Aorta (tissue), 5 donors: ENCODE results near the gene HAPLN3. TPM values are rescaled to one million over a fixed set of nuclear protein-coding genes. Genes with fewer than 3 reads are reported as not detected.
"Not testable (repeated sequence)": the region's sequence is repeated elsewhere in the genome, so short reads cannot be mapped to it uniquely, and the experiment has no call there.

Source experiments
- ATAC-seq: fragments of 200-7000 bp; cut with Tn5 transposase; one replicate; pipeline ENCODE4 v1.9.1; 2022; ENCODE audit warnings: moderate library complexity; ENCODE audit not compliant: low FRiP score
- DNase-seq, 2 donors: peaks; one replicate each; pipeline ENCODE4 v3.0.0-alpha.2; 2020
- H3K27ac ChIP-seq, 2 donors: one replicate each; pipeline ENCODE4 v1.5.1; 2013; ENCODE audit warnings: low read length in 2 of 2, mild to moderate bottlenecking in 2 of 2, moderate library complexity in 2 of 2, control low read depth in 1 of 2, inconsistent platforms in 1 of 2, low read depth in 1 of 2
- H3K27me3 ChIP-seq, 2 donors: one replicate each; pipeline ENCODE4 v1.6.1; 2013; ENCODE audit warnings: control low read depth in 1 of 2, low read length in 1 of 2, mild to moderate bottlenecking in 1 of 2, moderate library complexity in 1 of 2; ENCODE audit not compliant: insufficient read depth in 2 of 2, control insufficient read depth in 1 of 2
- H3K36me3 ChIP-seq, 2 donors: one replicate each; pipeline ENCODE4 v1.6.1; 2013; ENCODE audit warnings: control low read depth in 1 of 2, low read length in 1 of 2, mild to moderate bottlenecking in 1 of 2; ENCODE audit not compliant: insufficient read depth in 2 of 2, control insufficient read depth in 1 of 2
- H3K4me1 ChIP-seq, 2 donors: one replicate each; pipeline ENCODE4 v1.6.1; 2013; ENCODE audit warnings: low read length in 2 of 2, control low read depth in 1 of 2, mild to moderate bottlenecking in 1 of 2, moderate library complexity in 1 of 2; ENCODE audit not compliant: insufficient read depth in 2 of 2, control insufficient read depth in 1 of 2
- H3K4me3 ChIP-seq, 2 donors: one replicate each; pipeline ENCODE4 v1.5.1; 2013; ENCODE audit warnings: low read length in 2 of 2, control low read depth in 1 of 2, mild to moderate bottlenecking in 1 of 2
- H3K9me3 ChIP-seq: one replicate; pipeline ENCODE4 v1.6.1; 2013; ENCODE audit warnings: mild to moderate bottlenecking, low read length; ENCODE audit not compliant: control insufficient read depth
- WGBS, 2 donors: extraction: QIAGEN DNeasy Blood & Tissue Kit; methylation state at CpG; one replicate each; pipeline ENCODE4 v1.1.7; 2013; 5-methylcytosine and 5-hydroxymethylcytosine counted together
- intact Hi-C, 2 donors: fragments of 100-400 bp; cut with DNase I; formaldehyde crosslinking; loops; one replicate each; pipeline versions ENCODE4 v1.14.2 to v1.15.0; 2022
- polyA plus RNA-seq, 2 donors: library from polyadenylated mRNA; stranded (reverse); fragments of 200-250 nt; gene quantifications; one replicate each; pipeline ENCODE4 v1.2.3, GENCODE V29; 2013
- total RNA-seq, 2 donors: library from RNA; stranded (reverse); fragmentation: NEBNext Ultra II Directional; extraction: Animal tissue kit (Norgen Biotek cat#: 25700); gene quantifications; one replicate each; pipeline ENCODE4 v1.2.1, GENCODE V29; 2021
- donor health status: healthy with polysubstance abuse.
- donor health status: Bipolar disorder and iron deficiency.
- donor health status: DM: no; HTN: no; CAD: no.
- donor health status: DM: no; HTN: no; CAD: no.
- donor health status: DM: yes; HTN: yes; CAD: no.

HAPLN3 gene
- total and polyA plus RNA-seq, 4 donors, result 14.4 to 99.4 (median 81.1) TPM

GRCh38 chr15:88930579-88930978, 35.2 kb upstream of the HAPLN3 start:
- 89 to 94% methylated on average over 2 of the region's 2 CpGs for WGBS, 2 donors
- H3K4me3 ChIP-seq, result no peak overlapping the region
- no peaks in the 10 kb centered on the region for H3K27me3 ChIP-seq
- H3K27ac ChIP-seq, result no peak overlapping the region
- DNase-seq (no peak), ATAC-seq (no peak)
- intact Hi-C loops, result no loop called here
- H3K4me1 ChIP-seq, result no peaks in the 10 kb centered on the region
- no peaks in the 10 kb centered on the region for H3K9me3 ChIP-seq
- no peaks in the 10 kb centered on the region for H3K36me3 ChIP-seq

- 71 to 76% methylated on average over 3 of the region's 3 CpGs for WGBS, 2 donors
- intact Hi-C loops, result loop anchor here in 1 of 2 donors (10.0 kb wide), 1 partner anchor 45 kb away; no protein-coding TSS in a partner anchor
- H3K27me3 ChIP-seq, H3K4me1 ChIP-seq, H3K9me3 ChIP-seq, H3K36me3 ChIP-seq, ATAC-seq, H3K4me3 ChIP-seq, H3K27ac ChIP-seq, DNase-seq: not testable (repeated sequence)
Measured at GRCh38 chr15:88929358-88930098, 34.2 kb upstream of the HAPLN3 start.

GRCh38 chr15:88928192-88928591, 32.8 kb upstream of the HAPLN3 start:
- not testable (repeated sequence) for DNase-seq, H3K27me3 ChIP-seq, H3K27ac ChIP-seq, ATAC-seq, H3K4me3 ChIP-seq, H3K9me3 ChIP-seq, H3K4me1 ChIP-seq, H3K36me3 ChIP-seq
- intact Hi-C loops, result loop anchor here in 1 of 2 donors (10.0 kb wide), 1 partner anchor 47 kb away; no protein-coding TSS in a partner anchor

GRCh38 chr15:88925648-88926047, 30.3 kb upstream of the HAPLN3 start:
- not testable (repeated sequence) for H3K4me3 ChIP-seq, H3K9me3 ChIP-seq, H3K27me3 ChIP-seq, H3K4me1 ChIP-seq, DNase-seq, H3K36me3 ChIP-seq, ATAC-seq, H3K27ac ChIP-seq
- 59 to 62% methylated on average over 2 of the region's 2 CpGs for WGBS, 2 donors
- intact Hi-C loops, result loop anchor here in 1 of 2 donors (10.0 kb wide), 1 partner anchor 49 kb away; no protein-coding TSS in a partner anchor

GRCh38 chr15:88920892-88921435, 25.6 kb upstream of the HAPLN3 start:
- H3K36me3 ChIP-seq, H3K9me3 ChIP-seq, ATAC-seq, H3K4me3 ChIP-seq, H3K27me3 ChIP-seq, H3K4me1 ChIP-seq, DNase-seq: not testable (repeated sequence)
- intact Hi-C loops, result loop anchor here in 1 of 2 donors (10.0 kb wide), 1 partner anchor 54 kb away; no protein-coding TSS in a partner anchor
- peak overlapping the region in 1 of 2 donors; percentile 17 for H3K27ac ChIP-seq
- WGBS, 2 donors, result 67 to 74% methylated on average over 12 of the region's 12 CpGs

GRCh38 chr15:88920186-88920891, 25.0 kb upstream of the HAPLN3 start:
- Histone ChIP-seq H3K4me1 (no peaks in the 10 kb centered on the region), H3K27me3 (no peaks in the 10 kb centered on the region), H3K27ac (no peak overlapping the region), H3K36me3 (no peaks in the 10 kb centered on the region), H3K9me3 (no peaks in the 10 kb centered on the region), H3K4me3 (no peak overlapping the region)
- WGBS, 2 donors, result 74 to 77% methylated on average over 9 of the region's 9 CpGs
- DNase-seq, result peak; percentile 64 to 76
- intact Hi-C loops, result loop anchor here in 1 of 2 donors (10.0 kb wide), 1 partner anchor 54 kb away; no protein-coding TSS in a partner anchor
- no peak for ATAC-seq

GRCh38 chr15:88918738-88919137, 23.4 kb upstream of the HAPLN3 start:
- peak; percentile 77 for ATAC-seq
- Histone ChIP-seq H3K36me3 (no peaks in the 10 kb centered on the region), H3K4me3 (no peak overlapping the region), H3K27ac (peak overlapping the region; percentile 16 to 83), H3K4me1 (no peaks in the 10 kb centered on the region), H3K27me3 (no peaks in the 10 kb centered on the region), H3K9me3 (no peaks in the 10 kb centered on the region)
- 2 to 7% methylated on average over 4 of the region's 4 CpGs for WGBS, 2 donors
- intact Hi-C loops, result loop anchor here in 1 of 2 donors (5.0 kb wide), 1 partner anchor 34 kb away; no protein-coding TSS in a partner anchor
- peak; percentile 87 to 92 for DNase-seq

- Histone ChIP-seq H3K4me3 (no peak overlapping the region), H3K4me1 (no peaks in the 10 kb centered on the region), H3K36me3 (no peaks in the 10 kb centered on the region), H3K27me3 (no peaks in the 10 kb centered on the region), H3K9me3 (no peaks in the 10 kb centered on the region), H3K27ac (no peak overlapping the region)
- intact Hi-C loops, result loop anchor here in 1 of 2 donors (5.0 kb wide), 1 partner anchor 35 kb away; no protein-coding TSS in a partner anchor
- DNase-seq (no peak), ATAC-seq (no peak)
- 93 to 96% methylated on average over 5 of the region's 5 CpGs for WGBS, 2 donors
Measured at GRCh38 chr15:88917760-88918159, 22.4 kb upstream of the HAPLN3 start.
